Mesenteric fat pad (tissue), 1 donor: Measurements from ENCODE around the gene MLNR. TPM values are rescaled to one million over a fixed set of nuclear protein-coding genes. Genes with fewer than 3 reads are reported as not detected.

Experiments
- DNase-seq: peaks from one replicate; pipeline ENCODE4 v3.0.0-alpha.2; 2020; ENCODE audit warnings: low spot score
- total RNA-seq: library from RNA; stranded (reverse); fragmentation: NEBNext Ultra II Directional; extraction: Animal tissue kit (Norgen Biotek cat#: 25700); gene quantifications from one replicate; pipeline ENCODE4 v1.2.1, GENCODE V29; 2021
- donor health status: DM: yes; HTN: yes; CAD: no.

Gene MLNR
- total RNA-seq, 1 donor from 2014 or later: not detected

- no peak for DNase-seq
These were observed 5.3 kb downstream of the MLNR start for GRCh38 chr13:49225223-49226042.

- DNase-seq: no peak
These were observed 6.5 kb downstream of the MLNR start for GRCh38 chr13:49226613-49227012.

- DNase-seq: no peak
These were observed 14.6 kb downstream of the MLNR start for GRCh38 chr13:49234741-49235140.

- no peak for DNase-seq
These were observed 15.8 kb downstream of the MLNR start for GRCh38 chr13:49235856-49236431.

- no peak for DNase-seq
These were observed 18.5 kb downstream of the MLNR start for GRCh38 chr13:49238621-49239020.

- DNase-seq: no peak
These were observed 19.9 kb downstream of the MLNR start for GRCh38 chr13:49240017-49240416.

- DNase-seq: no peak
These were observed 21.2 kb downstream of the MLNR start for GRCh38 chr13:49241296-49241695.

GRCh38 chr13:49245101-49245500, 25.0 kb downstream of the MLNR start:
- no peak for DNase-seq

- no peak for DNase-seq
These were observed 26.9 kb downstream of the MLNR start for GRCh38 chr13:49246850-49247642.

GRCh38 chr13:49247643-49248621, 27.8 kb downstream of the MLNR start, which contains the start of gene CDADC1:
Gene CDADC1, plus strand, starts transcription at chr13:49247925. Its CDS starts 113 bp downstream, at chr13:49248038.
- peak; percentile 99 for DNase-seq

GRCh38 chr13:49248622-49249002, 28.5 kb downstream of the MLNR start:
- DNase-seq: no peak

- DNase-seq: no peak
These were observed 31.2 kb downstream of the MLNR start for GRCh38 chr13:49251326-49251725.

- DNase-seq: no peak
These were observed 33.2 kb downstream of the MLNR start for GRCh38 chr13:49253310-49253709.

GRCh38 chr13:49254007-49254406, 33.9 kb downstream of the MLNR start:
- no peak for DNase-seq

GRCh38 chr13:49256841-49257240, 36.7 kb downstream of the MLNR start:
- DNase-seq: no peak

GRCh38 chr13:49258089-49258796, 38.1 kb downstream of the MLNR start:
- no peak for DNase-seq

- no peak for DNase-seq
These were observed 39.4 kb downstream of the MLNR start for GRCh38 chr13:49259586-49259985.

- no peak for DNase-seq
These were observed 42.5 kb downstream of the MLNR start for GRCh38 chr13:49262634-49263033.

- DNase-seq: no peak
These were observed 45.7 kb downstream of the MLNR start for GRCh38 chr13:49265822-49266221.

GRCh38 chr13:49271264-49271663, 51.1 kb downstream of the MLNR start:
- no peak for DNase-seq
